WTC11 (cell line): ENCODE data around the gene TH. TPM values are rescaled to one million over a fixed set of nuclear protein-coding genes. Genes with fewer than 3 reads are reported as not detected.

ENCODE experiments used
- ATAC-seq: fragments of 200-7000 bp; cut with Tn5 transposase; 2 replicates; pipeline ENCODE4 v1.10.0; 2021; ENCODE audit warnings: mild to moderate bottlenecking, moderate library complexity
- CTCF ChIA-PET: fragments of 300-600 bp; sonication (Branson Sonifier 250); formaldehyde crosslinking; loops from one replicate; lab custom pipeline; 2021; ENCODE audit warnings: antibody characterized with exemption; lab: Charles Lee
- POLR2A ChIA-PET: fragments of 350-600 bp; sonication (Branson Sonifier 250); formaldehyde crosslinking; loops from one replicate; lab custom pipeline; 2021; ENCODE audit warnings: antibody characterized with exemption; lab: Charles Lee
- DNase-seq: peaks from one replicate; pipeline ENCODE4 v3.0.0; 2021; ENCODE audit warnings: low spot score
- H3K27ac Mint-ChIP-seq: 2 replicates; pipeline ENCODE4 v1.8.0; 2021; ENCODE audit warnings: mixed read lengths
- H3K27me3 Mint-ChIP-seq: 2 replicates; pipeline ENCODE4 v1.8.0; 2021; ENCODE audit warnings: low read depth, mild to moderate bottlenecking, moderate library complexity, mixed read lengths
- H3K36me3 Mint-ChIP-seq: 2 replicates; pipeline ENCODE4 v1.8.0; 2021; ENCODE audit warnings: mixed read lengths
- H3K4me1 Mint-ChIP-seq: 2 replicates; pipeline ENCODE4 v1.8.0; 2022; ENCODE audit warnings: mixed read lengths
- H3K4me3 Mint-ChIP-seq: 2 replicates; pipeline ENCODE4 v1.8.0; 2021; ENCODE audit warnings: mild to moderate bottlenecking, moderate library complexity, mixed read lengths
- H3K9me3 Mint-ChIP-seq: 2 replicates; pipeline ENCODE4 v1.8.0; 2021; ENCODE audit warnings: mixed read lengths
- ATF6 ChIP-seq: sonication (generic); formaldehyde crosslinking; IDR thresholded peaks from 2 replicates; pipeline ENCODE4 v1.8.1; 2023; ENCODE audit warnings: mild to moderate bottlenecking, missing genetic modification reagents
- CTCF ChIP-seq: fragments of 200-600 bp; IDR thresholded peaks from 2 replicates; pipeline ENCODE4 v1.8.0; 2022; ENCODE audit warnings: antibody characterized with exemption
- E2F4 ChIP-seq: sonication (generic); formaldehyde crosslinking; IDR thresholded peaks from 2 replicates; pipeline ENCODE4 v1.8.1; 2022; ENCODE audit warnings: low read depth, mild to moderate bottlenecking, moderate library complexity, missing genetic modification reagents, borderline replicate concordance
- EMX1 ChIP-seq: fragments of 250-450 bp; sonication (Bioruptor Pico); IDR thresholded peaks from 2 replicates; pipeline ENCODE4 v1.8.0; 2021; ENCODE audit warnings: mild to moderate bottlenecking
- FOXK1 ChIP-seq: sonication (generic); formaldehyde crosslinking; IDR thresholded peaks from 2 replicates; pipeline ENCODE4 v1.8.0; 2022; ENCODE audit warnings: mild to moderate bottlenecking, moderate library complexity, missing genetic modification reagents
- HMGA2 ChIP-seq: fragments of 250-450 bp; sonication (Bioruptor Pico); IDR thresholded peaks from 2 replicates; pipeline ENCODE4 v1.4.0; 2021; ENCODE audit warnings: mild to moderate bottlenecking, moderate library complexity
- IRF2 ChIP-seq: sonication (generic); formaldehyde crosslinking; IDR thresholded peaks from 2 replicates; pipeline ENCODE4 v1.8.0; 2022; ENCODE audit warnings: low read depth, missing genetic modification reagents, borderline replicate concordance
- KAT7 ChIP-seq: sonication (generic); formaldehyde crosslinking; IDR thresholded peaks from 2 replicates; pipeline ENCODE4 v1.8.1; 2023; ENCODE audit warnings: missing genetic modification reagents, mild to moderate bottlenecking, borderline replicate concordance
- NFATC4 ChIP-seq: fragments of 250-450 bp; sonication (Bioruptor Pico); IDR thresholded peaks from 2 replicates; pipeline ENCODE4 v1.9.0; 2021; ENCODE audit warnings: mild to moderate bottlenecking
- NFE2L1 ChIP-seq: sonication (generic); formaldehyde crosslinking; IDR thresholded peaks from 2 replicates; pipeline ENCODE4 v1.8.1; 2023; ENCODE audit warnings: missing genetic modification reagents
- NR1H2 ChIP-seq: sonication (generic); formaldehyde crosslinking; IDR thresholded peaks from 2 replicates; pipeline ENCODE4 v1.9.0; 2021; ENCODE audit warnings: mild to moderate bottlenecking, moderate library complexity, missing genetic modification reagents
- NR2C2 ChIP-seq: sonication (generic); formaldehyde crosslinking; IDR thresholded peaks from 2 replicates; pipeline ENCODE4 v1.8.0; 2022; ENCODE audit warnings: mild to moderate bottlenecking, missing genetic modification reagents
- OVOL2 ChIP-seq: fragments of 250-450 bp; sonication (Bioruptor Pico); IDR thresholded peaks from 2 replicates; pipeline ENCODE4 v1.9.0; 2021; ENCODE audit warnings: mild to moderate bottlenecking, borderline replicate concordance
- PRRX2 ChIP-seq: fragments of 250-450 bp; sonication (Bioruptor Pico); IDR thresholded peaks from 2 replicates; pipeline ENCODE4 v1.8.0; 2021; ENCODE audit warnings: mild to moderate bottlenecking
- SP1 ChIP-seq: sonication (generic); formaldehyde crosslinking; conservative IDR thresholded peaks from 2 replicates; pipeline ENCODE4 v1.8.1; 2022; ENCODE audit warnings: missing genetic modification reagents
- ZMAT4 ChIP-seq: fragments of 250-450 bp; sonication (Bioruptor Pico); IDR thresholded peaks from 2 replicates; pipeline ENCODE4 v1.9.0; 2021; ENCODE audit warnings: mild to moderate bottlenecking
- ZNF219 ChIP-seq: sonication (generic); formaldehyde crosslinking; IDR thresholded peaks from 2 replicates; pipeline ENCODE4 v1.8.0; 2023; ENCODE audit warnings: missing genetic modification reagents, mild to moderate bottlenecking, borderline replicate concordance
- ZNF263 ChIP-seq: sonication (generic); formaldehyde crosslinking; IDR thresholded peaks from 2 replicates; pipeline ENCODE4 v1.8.1; 2022; ENCODE audit warnings: low read depth, mild to moderate bottlenecking, moderate library complexity, missing genetic modification reagents
- ZNF317 ChIP-seq: sonication (generic); formaldehyde crosslinking; IDR thresholded peaks from 2 replicates; pipeline ENCODE4 v1.8.1; 2023; ENCODE audit warnings: low read depth, mild to moderate bottlenecking, moderate library complexity, missing genetic modification reagents, borderline replicate concordance
- ZNF423 ChIP-seq: fragments of 250-450 bp; sonication (Bioruptor Pico); IDR thresholded peaks from 2 replicates; pipeline ENCODE4 v2.1.2; 2022; ENCODE audit warnings: mild to moderate bottlenecking, moderate library complexity
- ZNF512 ChIP-seq: sonication (generic); formaldehyde crosslinking; IDR thresholded peaks from 2 replicates; pipeline ENCODE4 v1.8.1; 2022; ENCODE audit warnings: missing genetic modification reagents, borderline replicate concordance
- ZNF671 ChIP-seq: fragments of 250-450 bp; sonication (Bioruptor Pico); IDR thresholded peaks from 2 replicates; pipeline ENCODE4 v1.8.0; 2021; ENCODE audit warnings: mild to moderate bottlenecking
- total RNA-seq: library from RNA; stranded (reverse); gene quantifications from 3 replicates; pipeline ENCODE4 v1.2.3, GENCODE V29; 2021
- TF ChIP-seq, protein P1 (sequence below): sonication (generic); formaldehyde crosslinking; IDR thresholded peaks from 2 replicates; pipeline ENCODE4 v1.8.0; 2022; ENCODE audit warnings: mild to moderate bottlenecking, missing genetic modification reagents

TH gene
- total RNA-seq, 1 experiment from 2014 or later = not detected

GRCh38 chr11:2142762-2143202 lies 28.8 kb downstream of the TH start (continued):
- TF ChIP-seq ZMAT4 = no peak
- TF ChIP-seq, protein P1, sequence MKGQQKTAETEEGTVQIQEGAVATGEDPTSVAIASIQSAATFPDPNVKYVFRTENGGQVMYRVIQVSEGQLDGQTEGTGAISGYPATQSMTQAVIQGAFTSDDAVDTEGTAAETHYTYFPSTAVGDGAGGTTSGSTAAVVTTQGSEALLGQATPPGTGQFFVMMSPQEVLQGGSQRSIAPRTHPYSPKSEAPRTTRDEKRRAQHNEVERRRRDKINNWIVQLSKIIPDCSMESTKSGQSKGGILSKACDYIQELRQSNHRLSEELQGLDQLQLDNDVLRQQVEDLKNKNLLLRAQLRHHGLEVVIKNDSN (CRISPR knock-in tag) = no peak
- TF ChIP-seq EMX1 = no peak
- no peak for TF ChIP-seq HMGA2
- TF ChIP-seq ZNF512 (CRISPR knock-in tag) = no peak
- TF ChIP-seq E2F4 (CRISPR knock-in tag) = no peak
- no peak for TF ChIP-seq NFATC4 (CRISPR knock-in tag)
- TF ChIP-seq ATF6 (CRISPR knock-in tag) = no peak
- TF ChIP-seq NR1H2 (CRISPR knock-in tag) = no peak
- no peak for TF ChIP-seq CTCF
- no peak for TF ChIP-seq IRF2 (CRISPR knock-in tag)

DNA sequence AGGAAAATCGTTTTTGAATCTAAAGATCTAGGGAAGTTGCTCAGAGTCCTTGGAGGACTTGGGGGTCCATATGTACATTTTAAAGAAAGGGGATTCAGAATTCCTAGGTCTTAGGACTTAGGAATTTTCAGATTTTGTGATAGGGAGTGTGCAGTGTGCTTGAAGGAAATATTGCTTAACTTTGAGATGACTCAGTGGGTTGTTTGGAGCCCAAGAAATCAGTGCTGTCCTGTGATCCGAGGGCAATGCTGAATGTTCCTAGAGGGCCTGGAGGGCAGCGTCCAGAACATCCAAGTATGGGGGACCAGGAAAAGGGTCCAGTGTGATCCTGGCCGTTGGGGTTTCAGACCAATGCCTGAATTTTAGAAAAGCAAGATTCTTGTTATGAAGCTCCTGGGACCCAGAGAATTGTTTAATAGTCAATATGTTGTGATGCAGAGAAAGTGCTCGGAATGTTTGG lies 29.3 kb downstream of the TH start:
- no peak for ATAC-seq
- Mint-ChIP-seq H3K36me3 (peaks cover 5% of the 10 kb centered on the region), H3K27me3 (peaks cover 88% of the 10 kb centered on the region), H3K4me3 (no peak overlapping the region), H3K27ac (no peak overlapping the region), H3K4me1 (peaks cover 12% of the 10 kb centered on the region; the same call in 1 of the 2 replicates), H3K9me3 (no peaks in the 10 kb centered on the region)
- ChIA-PET CTCF (interaction anchor here (2.1 to 9.5 kb wide), 3 partner anchors 9 to 105 kb away, joined by 9 to 101 read pairs (median 10); no protein-coding TSS in a partner anchor), POLR2A (no interaction called here)
- DNase-seq = no peak
- no peak for TF ChIP-seq NR2C2
- TF ChIP-seq ZNF317 = no peak
- no peak for TF ChIP-seq EMX1
- no peak for TF ChIP-seq FOXK1 (CRISPR knock-in tag)
- no peak for TF ChIP-seq SP1 (CRISPR knock-in tag)
- TF ChIP-seq ZNF423 (CRISPR knock-in tag) = no peak
- TF ChIP-seq ZNF671 (CRISPR knock-in tag) = no peak
- no peak for TF ChIP-seq ZNF219 (CRISPR knock-in tag)
- TF ChIP-seq PRRX2 (CRISPR knock-in tag) = no peak
- TF ChIP-seq NFE2L1 (CRISPR knock-in tag) = no peak
- TF ChIP-seq ZNF263 (CRISPR knock-in tag) = no peak
- no peak for TF ChIP-seq OVOL2
- TF ChIP-seq E2F4 (CRISPR knock-in tag) = no peak
- TF ChIP-seq ATF6 (CRISPR knock-in tag) = no peak
- no peak for TF ChIP-seq KAT7 (CRISPR knock-in tag)
- TF ChIP-seq ZMAT4 = no peak
- TF ChIP-seq ZNF512 (CRISPR knock-in tag) = no peak
